HG03469 (cell line): ENCODE results near the gene HOXD4.

ENCODE experiments used
- ATAC-seq: cut with Tn5 transposase; IDR thresholded peaks from one replicate; pipeline ENCODE4 v1.9.1; 2021; ENCODE audit warnings: mild to moderate bottlenecking, moderate library complexity, moderate number of reproducible peaks; ENCODE audit not compliant: unreplicated experiment

Gene HOXD4

DNA sequence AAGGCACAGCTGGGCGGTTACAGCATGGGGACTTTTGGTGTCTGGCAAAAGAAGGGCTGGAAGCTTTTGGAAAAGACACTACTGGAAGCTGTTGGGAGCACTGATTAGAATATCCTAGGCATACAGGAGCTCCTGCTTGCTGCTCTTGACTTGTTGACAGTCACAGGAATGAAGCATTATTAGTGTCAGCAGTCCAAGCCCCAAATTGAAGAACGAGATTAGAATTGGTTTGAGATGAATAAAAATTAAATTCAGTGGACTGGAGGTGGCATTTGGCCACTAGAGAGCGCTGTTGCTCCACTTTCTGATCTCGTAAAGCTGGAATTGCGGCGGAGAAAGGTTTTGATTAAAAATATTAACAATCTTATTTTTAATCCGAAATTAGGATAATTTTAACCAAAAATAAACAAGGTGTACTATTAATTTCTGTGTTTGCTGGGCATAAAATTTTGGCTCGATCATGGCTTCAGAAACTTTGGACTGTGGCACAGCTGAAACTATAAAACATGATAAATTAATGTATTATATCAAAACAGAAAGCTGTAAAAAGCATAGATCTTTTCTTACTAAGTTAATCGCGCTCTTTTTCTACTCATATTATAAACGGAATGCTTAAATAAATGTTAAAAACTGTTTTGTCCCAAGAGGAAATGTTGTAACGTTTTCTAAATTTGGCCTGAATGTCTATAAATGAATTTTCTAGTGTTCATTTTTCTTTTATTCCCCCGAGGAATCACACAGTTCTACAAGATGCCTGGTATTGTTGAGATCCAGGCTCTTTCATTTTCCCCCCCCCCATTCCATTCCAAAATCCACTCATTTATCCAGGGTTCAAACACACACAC, 24.2 kb upstream of the HOXD4 start:
- no peak for ATAC-seq

DNA sequence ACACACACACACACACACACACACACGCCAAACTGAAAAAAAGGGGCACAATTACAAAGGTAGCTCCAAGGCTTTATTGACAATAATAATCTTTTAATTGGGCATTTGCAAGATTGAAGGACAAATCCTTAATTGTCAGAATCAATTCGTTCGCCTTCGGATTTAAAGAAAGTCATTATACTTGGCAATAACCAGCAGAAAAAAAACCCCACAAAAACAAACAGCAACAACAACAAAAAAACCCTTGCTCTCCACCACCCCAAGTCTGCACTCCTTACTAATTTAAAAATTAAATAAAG, 23.6 kb upstream of the HOXD4 start:
- ATAC-seq, result no peak

DNA sequence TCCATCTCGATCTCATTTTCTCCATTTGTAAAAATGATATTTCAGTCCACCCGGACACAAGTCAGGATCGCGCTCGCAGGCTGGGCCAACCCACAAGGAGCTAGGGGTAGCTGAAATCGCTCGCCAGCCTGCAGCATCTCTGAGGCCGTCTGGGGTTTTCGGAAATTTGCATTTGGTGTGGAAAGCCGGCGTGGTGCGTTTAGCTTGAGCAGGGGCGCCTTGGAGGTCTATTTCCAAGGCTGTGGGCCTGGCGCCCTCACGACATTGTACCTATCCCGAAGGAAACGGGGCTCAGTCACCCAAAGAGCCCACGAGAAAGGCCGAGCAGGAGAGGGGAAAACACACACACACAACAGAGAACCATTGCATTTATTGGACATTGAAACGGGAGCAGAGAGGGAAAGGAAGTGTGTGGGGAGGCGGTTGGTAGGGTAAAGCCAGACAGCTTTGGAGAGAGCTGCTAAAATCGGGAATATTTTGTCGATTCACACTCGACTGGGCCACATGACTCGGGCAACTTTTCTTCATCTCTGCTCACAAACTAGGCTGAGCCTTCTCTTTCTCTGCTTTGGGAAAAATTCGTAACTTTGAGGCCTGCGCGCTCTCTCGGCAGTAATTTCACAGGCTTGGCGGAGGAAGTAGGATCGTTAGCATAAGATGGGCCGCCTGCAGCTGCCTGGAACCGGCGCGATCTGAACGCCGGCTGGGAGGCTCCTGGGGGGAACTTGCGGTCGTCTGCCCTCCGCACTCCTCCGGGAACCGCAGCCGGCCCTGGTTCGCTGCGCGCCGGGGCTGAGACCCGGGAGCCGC, 23.0 kb upstream of the HOXD4 start:
- no peak for ATAC-seq

DNA sequence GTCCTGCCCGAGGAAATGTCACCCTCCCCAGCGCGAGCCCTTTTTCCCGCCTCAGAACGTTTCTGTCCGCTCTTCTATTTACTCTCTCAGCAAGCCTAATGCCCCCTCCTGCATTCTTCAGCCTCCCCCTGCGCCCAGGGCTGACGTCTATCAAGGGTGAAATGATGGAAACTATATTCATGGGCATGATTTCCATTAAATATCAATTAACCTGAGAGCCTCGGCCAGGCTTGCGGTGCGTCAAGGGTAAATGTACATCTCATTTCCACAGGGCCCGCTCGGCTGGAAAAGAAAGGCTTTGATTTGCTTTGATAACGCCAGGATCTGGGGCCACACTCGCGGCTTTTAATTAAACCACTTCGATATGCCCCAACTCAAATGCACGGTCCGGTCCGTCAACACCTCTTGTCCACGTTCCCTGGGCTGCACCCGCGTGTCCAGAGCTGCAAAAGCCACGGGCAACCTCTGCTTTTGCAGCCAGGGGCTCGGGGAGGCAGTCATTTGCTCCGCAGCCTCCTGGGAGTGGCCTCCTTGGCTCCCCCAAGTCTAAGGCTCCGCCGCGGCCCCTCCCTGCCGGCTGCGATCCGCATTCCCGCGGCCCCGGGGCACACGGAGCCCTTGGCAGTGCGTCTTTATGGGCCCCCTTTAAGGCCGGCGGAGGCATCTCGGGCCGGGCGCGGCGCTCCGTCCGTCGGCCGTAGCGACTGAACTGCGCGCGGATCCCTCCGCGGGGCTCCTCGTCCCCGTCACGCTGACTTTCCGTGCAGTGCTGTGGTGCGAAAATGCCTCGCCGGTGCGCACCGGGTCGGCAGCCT, 22.2 kb upstream of the HOXD4 start, which contains the start of gene HOXD8:
Gene HOXD8 (plus strand): TSS at position 724 of the 815 bp plus-strand sequence. CDS start 662 bp downstream, outside the sequence.
- no peak for ATAC-seq

DNA sequence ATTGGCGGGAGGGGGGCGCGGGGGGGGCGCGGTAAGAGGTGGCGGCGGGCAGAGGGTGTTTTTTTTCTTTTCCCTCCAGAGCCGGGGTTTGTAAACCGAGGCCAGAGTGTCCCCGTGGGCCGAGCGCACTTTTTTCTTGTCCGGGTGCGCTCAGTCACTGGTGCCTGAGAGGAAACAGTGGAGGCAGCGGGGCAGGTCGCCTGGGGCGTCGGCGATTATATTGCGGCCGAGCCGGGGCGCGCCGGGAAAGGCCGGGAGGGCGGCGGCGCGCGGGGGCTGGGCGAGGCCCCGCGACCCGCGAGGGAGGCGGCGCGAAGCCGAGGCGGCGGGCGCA, 21.6 kb upstream of the HOXD4 start:
- ATAC-seq, result no peak

DNA sequence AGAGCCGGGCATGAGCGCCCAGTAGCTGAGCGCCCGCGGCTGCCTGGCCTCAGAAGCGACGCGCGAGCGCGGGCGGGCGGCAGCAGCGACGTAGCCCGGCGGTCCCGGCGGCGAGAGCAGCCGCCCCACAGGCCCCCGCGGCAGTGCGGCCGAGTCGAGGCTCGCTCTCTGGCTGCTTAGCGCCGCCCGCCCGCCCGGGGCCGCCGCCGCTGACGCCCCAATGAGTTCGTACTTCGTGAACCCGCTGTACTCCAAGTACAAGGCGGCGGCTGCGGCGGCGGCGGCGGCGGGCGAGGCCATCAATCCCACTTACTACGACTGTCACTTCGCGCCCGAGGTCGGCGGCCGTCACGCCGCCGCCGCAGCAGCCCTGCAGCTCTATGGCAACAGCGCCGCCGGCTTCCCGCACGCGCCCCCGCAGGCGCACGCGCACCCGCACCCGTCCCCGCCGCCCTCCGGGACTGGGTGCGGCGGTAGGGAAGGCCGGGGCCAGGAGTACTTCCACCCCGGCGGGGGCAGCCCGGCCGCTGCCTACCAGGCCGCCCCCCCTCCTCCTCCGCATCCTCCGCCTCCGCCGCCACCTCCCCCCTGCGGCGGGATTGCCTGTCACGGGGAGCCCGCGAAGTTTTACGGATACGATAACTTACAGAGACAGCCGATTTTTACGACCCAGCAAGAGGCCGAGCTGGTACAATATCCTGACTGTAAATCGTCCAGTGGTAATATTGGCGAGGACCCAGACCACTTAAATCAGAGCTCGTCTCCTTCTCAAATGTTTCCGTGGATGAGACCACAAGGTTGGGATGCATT, 21.0 kb upstream of the HOXD4 start:
- ATAC-seq, result no peak

DNA sequence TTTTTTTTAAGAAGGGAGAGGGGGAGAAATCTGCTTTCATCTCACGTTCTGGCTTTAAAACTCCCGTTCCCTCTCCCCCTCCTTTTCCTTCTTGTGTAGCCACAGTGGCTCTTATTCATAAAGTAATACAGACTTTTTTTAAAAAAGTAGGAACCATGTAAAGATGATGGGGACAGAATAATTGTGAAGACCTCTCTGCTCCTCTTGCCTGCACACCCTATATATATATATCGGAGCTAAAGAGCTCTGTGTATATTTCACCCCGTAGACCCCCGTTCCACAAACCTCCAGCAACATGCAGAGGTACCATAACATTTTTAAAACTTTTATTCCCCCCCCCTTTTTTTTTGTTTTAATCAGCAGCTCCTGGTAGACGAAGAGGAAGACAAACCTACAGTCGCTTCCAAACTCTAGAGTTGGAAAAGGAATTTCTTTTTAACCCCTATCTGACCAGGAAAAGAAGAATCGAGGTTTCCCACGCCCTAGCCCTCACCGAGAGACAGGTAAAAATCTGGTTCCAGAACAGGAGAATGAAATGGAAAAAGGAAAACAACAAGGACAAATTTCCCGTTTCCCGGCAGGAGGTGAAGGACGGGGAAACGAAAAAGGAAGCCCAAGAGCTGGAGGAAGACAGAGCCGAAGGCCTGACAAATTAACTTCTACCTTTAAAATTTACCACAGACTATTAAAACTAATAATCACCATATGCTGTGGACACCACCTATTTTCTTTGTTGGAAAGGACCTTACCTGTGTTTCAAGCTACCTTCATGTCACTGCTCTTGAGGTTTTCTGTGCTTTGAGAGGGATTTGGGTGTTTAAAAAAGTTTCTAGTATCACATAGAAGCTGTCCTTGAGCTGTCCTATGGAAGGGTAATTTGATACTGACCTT, 20.1 kb upstream of the HOXD4 start:
- ATAC-seq, result no peak

DNA sequence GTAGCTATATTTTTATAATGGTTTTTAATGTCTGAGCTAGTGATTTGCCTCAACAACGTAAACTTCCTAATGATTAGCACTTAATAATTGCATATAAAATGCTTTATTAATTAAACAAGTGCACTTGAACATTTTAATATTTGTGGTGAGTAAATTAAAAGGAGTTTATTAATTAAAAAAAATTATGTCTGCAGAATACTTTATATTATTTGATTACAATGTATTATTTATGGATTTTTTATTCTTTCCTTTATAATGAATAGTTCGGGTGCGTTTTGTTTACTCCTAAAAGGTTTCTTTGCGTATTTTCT, 19.5 kb upstream of the HOXD4 start:
- ATAC-seq, result no peak

DNA sequence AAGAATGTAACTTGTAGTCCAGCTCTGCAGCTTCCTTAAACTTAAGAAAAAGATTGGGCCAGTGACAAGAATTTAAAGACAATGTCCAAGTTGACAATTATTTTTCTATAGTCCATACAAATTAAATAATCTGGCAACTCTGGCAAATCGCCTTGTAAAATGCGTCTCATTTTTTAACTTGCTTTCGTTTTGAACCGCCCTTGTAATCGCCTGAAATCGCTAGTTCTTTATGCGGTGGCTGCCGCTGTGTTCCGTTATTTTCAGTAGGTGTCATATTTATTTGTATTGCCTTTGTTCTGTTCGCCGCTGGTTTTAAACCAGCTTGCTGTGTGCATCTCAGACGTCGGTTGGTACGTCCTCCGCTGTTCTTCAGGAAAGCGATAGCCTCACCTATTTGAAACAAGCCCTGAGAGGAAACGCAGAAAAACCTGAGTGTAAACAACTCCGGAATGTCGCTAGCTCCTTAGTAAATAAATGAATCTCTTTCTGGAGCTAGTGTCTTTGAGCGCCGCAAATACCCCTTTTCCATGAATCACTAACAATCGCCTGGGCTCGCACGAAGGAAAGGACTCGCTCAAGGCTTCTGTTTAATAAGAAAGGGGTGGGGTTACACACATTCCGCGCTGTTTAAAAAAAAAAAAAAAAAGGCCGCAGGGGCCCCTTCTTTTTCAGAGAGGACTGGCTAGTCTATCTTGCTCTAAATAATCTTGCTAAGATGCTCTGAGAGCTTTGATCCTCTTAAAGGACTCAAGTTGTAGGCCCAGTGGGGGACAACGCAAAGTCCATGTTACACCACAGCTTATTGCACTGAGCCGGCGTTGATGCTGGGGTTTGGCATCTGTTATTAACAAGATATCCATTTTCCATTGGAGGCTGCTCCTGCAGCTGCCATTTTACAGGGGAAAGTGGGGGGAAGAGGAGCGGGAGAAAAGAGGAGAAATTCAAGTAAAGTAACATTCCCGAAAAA, 18.9 kb upstream of the HOXD4 start:
- ATAC-seq, result no peak

DNA sequence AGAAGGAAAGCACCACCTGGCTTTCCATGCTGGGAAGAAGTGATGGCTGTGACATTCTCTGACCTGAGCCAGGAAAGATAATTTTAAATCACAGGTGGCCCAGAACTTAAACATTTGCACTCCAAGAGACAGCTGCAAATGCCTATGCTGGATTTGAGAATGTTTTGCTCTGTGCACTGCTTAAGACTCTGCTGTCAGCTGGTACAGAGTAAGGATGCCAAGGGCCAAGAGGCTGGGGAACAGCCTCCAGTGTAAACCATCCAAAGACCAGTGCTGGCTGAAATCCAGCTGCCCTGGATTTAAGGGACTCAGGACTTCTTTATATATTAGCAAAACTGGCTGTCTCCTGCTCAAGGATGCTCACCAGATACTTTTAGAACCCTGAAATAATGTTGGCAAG, 18.0 kb upstream of the HOXD4 start:
- ATAC-seq, result no peak

DNA sequence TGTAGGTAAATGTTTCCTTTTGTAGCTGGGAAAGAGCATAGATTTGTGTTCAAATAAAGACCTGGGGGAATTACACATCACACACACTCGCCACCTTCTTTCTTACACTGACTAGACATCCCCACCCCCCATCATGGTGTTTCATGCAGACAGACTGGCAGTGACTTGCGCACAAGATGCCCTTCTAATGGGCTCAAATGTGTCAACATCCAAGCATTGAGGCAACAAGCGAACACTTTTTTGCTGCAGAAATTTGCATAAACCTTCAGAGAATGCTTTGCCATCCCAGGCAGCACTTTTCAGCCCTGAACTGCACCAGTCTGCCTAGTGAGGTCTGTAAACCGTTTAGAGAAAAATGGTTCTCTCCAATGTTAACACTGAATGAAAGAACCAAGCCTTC, 17.3 kb upstream of the HOXD4 start:
- no peak for ATAC-seq

DNA sequence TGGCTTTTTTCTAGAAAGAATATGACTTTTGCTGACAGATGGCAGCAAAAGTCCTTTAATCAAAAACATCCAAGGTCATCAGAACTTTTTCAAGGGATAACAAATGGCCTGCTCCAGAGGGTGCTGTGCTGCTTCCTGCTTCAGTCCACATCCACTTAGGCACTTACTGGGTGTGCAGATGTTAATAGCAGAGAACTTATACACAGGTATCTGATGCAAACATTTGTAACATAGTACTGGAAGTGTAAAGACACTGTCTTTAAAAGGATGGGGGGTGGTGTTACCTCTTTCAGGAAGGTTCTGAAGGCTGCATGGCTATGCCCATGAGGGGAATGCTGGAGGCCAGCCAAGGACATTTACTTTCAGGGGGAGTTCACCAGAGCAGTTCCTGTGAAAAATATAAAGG, 16.3 kb upstream of the HOXD4 start:
- ATAC-seq, result no peak

DNA sequence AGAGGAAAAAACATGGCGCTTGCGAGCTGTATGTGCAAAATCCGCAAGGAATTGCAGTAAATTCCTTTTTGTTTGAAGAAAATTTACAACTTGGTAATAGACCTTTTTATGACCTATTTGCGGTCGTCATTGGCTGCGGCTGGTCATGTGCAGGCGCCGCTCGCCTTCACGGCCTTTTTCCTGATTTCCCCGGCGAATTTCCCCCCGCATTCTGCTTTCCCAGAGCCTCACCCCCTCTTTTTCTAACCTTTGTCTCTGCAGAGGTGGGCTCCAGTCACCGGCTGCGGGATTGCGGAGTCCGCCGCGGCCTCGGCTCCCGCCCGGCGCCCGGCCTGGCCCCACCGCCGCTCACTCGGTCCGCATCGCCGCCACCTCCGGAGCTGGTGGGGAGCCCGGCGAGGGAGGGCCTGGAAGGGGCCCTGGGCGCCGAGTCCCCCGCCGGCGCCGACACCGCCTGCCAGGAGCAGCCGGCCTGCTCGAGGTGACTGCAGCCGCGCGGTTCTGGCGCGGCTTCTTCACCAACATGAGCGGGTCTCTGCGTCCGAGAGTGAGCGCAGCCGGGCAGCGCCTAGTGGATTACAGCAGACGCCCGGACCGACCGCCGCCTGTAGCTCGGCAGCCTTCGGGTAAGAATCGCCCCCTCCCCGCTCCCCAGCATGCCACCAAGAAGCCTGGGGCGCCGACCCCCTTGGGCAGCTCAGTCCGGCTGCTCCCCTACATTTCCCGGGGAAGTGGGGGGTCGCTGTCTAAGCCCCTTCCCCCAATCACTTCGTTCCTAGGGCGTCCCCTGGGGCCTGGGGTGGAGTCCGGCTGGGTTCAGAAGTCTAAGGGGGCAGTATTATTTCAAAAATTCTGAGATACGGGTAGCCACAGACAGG, 14.7 kb upstream of the HOXD4 start:
- ATAC-seq, result no peak

DNA sequence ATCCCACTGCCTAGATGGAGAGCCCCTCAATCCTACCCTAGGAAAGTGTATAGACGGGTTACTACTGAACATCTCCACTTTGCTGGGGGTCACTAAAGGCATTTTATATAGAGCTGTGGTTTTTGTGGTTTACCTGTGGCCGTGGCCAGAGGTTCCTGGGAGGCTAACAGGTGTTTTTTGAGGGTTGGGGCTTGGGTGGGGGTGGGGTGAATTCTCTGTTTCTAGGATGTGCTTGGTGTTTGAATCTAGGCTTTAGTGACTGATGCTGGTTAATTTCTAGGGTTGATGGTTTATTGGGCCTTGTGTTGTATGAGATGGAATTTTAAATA, 14.1 kb upstream of the HOXD4 start:
- no peak for ATAC-seq

DNA sequence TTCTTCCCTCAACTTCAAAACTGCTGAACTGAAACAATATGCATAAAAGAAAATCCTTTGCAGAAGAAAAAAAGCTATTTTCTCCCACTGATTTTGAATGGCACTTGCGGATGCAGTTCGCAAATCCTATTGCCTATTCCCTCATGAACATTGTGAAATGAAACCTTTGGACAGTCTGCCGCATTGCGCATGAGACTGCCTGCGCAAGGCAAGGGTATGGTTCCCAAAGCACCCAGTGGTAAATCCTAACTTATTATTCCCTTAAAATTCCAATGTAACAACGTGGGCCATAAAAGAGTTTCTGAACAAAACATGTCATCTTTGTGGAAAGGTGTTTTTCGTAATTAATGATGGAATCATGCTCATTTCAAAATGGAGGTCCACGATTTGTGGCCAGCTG, 13.4 kb upstream of the HOXD4 start:
- ATAC-seq, result no peak

DNA sequence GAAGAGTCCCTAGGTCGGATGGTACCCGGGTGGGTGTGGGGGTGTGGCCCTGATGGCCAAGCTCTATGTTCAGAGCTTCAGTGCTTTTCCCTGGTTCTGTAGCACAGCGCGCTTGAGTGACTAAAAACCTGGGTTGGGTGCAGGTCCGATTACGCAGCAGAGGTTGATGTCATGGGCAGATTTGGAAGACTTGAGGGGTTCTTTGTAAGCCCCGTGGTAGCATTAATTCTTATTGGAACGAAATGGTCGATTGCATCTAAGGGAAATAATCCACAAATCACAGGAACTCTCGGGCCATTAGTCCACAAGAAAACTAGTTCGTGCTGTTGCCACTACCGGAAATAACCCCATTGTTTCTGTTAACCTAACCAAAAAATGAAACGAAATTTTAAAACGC, 12.8 kb upstream of the HOXD4 start:
- ATAC-seq, result no peak

DNA sequence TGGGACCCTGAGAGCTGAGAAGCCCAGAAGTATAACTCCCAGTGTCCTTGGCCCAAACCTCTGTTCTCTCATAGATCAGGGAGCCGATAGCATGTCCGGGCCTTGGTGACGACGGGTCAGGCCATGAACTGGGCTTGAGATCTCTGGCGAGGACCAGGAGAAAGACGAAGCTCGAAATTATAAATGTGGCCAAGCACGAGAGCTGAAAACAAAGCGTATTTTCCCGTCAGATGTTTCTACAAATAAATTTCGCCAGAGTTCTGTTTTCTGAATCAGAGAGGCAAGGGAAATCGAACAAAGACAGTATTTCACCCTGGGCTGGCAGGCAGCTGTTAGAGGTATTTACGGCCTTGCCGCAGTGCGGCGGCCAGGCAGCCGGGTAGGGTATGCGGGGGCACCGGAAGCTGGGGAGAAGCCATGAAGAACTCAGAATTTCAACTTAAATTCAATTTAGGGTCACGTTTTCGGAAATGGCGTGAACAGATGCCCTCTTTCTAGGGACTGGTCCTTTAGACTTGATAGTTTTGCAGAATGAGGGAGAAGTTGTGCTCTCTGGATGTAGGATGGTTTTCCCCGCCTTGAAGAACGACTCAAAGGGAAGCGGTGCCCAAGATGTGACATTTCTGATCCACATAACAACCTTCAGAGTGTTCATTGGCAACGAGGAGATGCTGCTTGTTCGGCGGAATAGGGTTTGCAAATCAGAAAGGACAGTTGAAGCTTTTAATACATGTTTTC, 12.3 kb upstream of the HOXD4 start:
- ATAC-seq, result no peak
